SK-MEL-5 (cell line): ENCODE results near the gene RNF224. TPM values are rescaled to one million over a fixed set of nuclear protein-coding genes. Genes with fewer than 3 reads are reported as not detected.
A peak's percentile ranks its signal among the peaks of the same experiment; 100 is the strongest.

ENCODE experiments used
- DNase-seq: peaks from one replicate; pipeline ENCODE4 v3.0.0-alpha.2; 2016; ENCODE audit warnings: low read depth, low spot score
- in situ Hi-C: cut with HindIII; loops from 2 replicates; pipeline ENCODE4 v1.10.0; 2016; ENCODE audit warnings: low sequenced_read_pairs, high pct_unique_total_duplicates, low pct_unique_long_range_greater_than_20kb
- total RNA-seq: library from RNA; depleted of rRNA; stranded (reverse); fragments of >200 nt; shearing (Covaris generic); gene quantifications from 2 replicates; pipeline ENCODE4 v1.2.3, GENCODE V29; 2014

Gene RNF224
- total RNA-seq, 1 experiment from 2014 or later = not detected

DNA sequence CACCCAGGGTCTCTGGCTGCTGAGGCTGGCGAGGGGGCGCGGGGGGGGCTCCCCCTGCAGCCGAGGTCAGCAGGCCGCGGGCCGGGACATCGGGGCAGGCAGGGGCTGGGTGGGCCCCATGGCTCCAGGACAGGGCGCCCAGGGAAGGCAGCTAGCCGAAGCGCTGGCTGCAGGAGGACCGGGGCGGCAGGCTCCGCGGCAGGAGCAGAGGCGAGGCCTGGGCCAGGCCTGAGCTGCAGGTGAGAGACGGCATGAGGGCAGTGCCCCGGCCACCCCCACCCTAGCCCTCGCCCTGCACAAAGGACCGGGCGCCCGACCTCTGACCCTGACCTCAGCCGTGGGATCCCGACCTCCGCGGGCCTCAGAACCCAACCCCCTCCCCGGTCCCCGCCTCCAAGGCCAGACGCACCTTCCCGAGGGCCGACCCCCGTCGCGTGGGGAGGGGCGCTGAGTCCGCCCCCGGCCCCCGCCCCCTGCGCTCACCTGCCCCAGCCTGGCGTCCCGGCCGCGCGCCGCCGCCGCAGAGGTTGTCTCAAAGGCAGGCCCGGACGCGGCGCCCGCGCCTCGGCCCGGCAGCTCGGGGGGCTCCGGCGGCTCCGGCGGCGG lies 5.7 kb upstream of the RNF224 start:
- no peak for DNase-seq
- in situ Hi-C loops = no loop called here

DNA sequence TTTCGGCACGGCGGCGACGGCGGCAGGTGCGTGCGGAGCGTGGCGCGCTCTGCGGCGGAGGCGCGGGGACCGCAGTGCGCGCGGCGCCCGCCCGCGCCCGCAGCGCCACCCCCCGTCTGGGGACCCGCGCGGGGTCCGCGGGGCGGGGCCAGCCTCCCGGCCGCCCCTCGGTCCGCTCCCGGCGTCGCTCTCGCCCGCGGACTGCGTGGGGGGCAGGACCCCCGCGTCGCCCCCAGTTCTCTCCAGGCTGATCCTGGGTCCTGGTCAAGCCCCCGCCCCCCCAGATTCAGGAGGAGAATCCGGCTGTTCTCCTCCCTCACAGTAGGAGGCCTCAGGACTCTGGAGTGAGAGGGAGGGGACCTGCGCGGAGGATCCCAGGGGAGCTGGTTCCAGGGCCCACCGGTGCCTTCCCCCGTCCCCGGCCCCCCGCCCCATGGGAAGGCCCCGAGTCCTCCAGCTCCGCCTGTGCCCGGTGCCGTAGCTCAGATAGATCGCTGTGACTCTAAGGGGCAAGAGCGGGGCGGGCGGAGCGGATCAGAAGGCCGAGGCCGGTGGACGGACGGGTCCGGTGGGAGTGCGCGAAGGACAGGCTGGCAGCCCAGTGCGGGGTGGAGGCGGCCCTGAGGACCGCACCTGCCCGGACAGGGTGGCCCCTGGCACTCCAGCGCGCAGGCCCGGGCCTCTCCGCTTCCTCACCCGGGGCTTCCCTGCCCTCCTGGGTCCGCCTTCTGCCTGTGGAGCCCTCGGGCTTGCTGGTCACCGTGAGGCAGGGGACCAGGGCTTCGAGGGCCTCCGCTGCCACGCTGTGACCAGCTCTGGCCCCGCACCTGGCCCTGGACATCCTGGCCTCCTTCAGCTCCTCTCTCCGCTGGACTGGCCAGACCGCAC lies 4.9 kb upstream of the RNF224 start, which contains the start of gene RNF208:
Gene RNF208, minus strand, starts transcription at position 51 of the 888 bp plus-strand sequence. CDS start 1,028 bp downstream, outside the sequence.
- no peak for DNase-seq
- in situ Hi-C loops = no loop called here

DNA sequence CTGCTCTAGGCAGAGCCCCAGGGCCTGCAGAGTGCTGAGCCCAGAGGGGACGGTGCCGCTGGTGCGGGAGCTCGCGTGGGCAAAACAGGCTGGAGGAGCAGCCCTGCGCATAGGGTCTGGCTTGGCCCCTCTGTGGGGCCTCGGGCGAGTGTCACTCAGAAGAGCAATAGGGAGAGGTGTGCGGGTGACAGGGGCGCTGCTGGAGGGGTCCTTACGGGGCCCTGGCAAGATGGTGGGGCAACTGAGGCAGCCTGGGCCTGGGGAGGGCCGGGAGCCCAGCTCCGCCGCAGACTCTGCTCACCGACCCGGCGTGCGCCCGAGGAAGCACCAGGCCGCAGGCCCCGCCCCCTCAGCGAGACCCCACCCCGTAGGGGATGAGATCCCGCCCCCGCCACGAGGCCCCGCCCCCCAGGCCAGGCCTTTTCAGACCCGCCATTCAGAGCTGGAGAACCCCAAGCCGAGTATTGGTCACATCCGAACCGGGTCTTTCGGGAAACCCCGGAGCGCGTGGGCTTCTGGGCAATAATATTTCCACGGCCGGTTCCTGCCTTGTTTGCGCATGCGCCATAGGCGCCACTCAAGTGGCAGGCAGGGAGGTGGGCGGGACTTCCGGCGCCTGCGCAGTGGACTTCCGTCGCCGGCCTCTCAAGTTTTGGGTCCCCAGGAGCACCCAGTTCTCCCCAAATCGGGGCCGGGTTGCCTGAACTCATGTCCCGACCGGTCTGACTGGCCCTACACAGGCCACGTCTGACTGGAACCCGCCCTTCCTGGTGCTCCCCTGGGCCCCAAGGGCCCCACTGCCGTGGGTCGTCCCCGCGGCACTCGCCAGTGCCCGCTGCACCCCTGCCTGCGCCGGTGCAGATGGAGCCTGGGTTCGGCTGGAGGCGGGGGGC lies 4.0 kb upstream of the RNF224 start:
- in situ Hi-C loops = no loop called here
- peak; percentile 98 for DNase-seq

DNA sequence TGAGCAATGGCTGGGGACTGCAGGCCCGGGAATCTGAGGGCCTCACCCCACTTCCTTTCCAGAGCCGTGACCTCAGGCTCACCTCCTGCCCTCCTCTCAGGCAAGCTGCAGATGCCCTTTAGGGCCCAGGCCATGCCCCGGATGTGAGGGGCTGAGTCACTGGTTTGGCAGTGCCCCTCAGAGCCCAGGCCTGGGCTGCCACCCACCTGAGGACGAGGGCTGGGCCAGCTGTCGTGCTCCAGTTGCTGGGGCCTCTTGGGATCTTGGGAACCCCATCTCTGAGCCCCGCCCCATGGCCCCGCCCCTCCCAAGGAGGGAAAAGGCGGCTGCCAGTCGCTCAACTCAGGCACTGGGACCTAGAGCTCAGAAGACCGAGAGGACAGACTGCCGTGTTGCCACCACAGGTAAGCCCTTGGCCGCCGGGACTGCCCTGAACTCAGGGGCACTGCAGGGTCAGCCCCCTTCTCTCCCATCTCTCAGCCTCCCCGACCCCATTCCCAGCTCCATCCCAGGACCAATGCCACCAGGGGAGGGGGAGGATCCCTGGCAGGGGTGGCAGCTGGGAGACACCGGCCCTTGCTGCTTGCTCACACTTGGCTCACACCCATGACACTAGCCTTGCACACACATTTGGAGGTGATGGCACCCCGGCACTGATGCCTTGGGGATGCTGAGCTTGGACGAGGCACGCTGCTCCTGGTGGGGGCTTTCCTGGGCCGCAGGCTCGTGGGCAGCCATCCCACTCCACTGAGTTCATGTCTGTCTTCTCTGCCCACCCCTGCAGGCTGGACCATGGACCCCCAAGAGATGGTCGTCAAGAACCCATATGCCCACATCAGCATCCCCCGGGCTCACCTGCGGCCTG lies 2.2 kb upstream of the RNF224 start, which contains the start of gene CYSRT1:
Gene CYSRT1, plus strand, starts transcription at position 345 of the 865 bp plus-strand sequence. Its CDS starts 448 bp downstream, at position 793.
- in situ Hi-C loops = no loop called here
- DNase-seq = no peak

GRCh38 chr9:137225699-137226331 lies 1.5 kb upstream of the RNF224 start:
- in situ Hi-C loops = no loop called here
- no peak for DNase-seq

- DNase-seq = no peak
- in situ Hi-C loops = no loop called here
Observed at GRCh38 chr9:137226338-137227053, 806 bp upstream of the RNF224 start.

GRCh38 chr9:137227853-137228505 lies 677 bp downstream of the RNF224 start:
- DNase-seq = no peak
- in situ Hi-C loops = no loop called here

- in situ Hi-C loops = no loop called here
- DNase-seq = no peak
Observed at GRCh38 chr9:137228506-137228967, 1.2 kb downstream of the RNF224 start.

DNA sequence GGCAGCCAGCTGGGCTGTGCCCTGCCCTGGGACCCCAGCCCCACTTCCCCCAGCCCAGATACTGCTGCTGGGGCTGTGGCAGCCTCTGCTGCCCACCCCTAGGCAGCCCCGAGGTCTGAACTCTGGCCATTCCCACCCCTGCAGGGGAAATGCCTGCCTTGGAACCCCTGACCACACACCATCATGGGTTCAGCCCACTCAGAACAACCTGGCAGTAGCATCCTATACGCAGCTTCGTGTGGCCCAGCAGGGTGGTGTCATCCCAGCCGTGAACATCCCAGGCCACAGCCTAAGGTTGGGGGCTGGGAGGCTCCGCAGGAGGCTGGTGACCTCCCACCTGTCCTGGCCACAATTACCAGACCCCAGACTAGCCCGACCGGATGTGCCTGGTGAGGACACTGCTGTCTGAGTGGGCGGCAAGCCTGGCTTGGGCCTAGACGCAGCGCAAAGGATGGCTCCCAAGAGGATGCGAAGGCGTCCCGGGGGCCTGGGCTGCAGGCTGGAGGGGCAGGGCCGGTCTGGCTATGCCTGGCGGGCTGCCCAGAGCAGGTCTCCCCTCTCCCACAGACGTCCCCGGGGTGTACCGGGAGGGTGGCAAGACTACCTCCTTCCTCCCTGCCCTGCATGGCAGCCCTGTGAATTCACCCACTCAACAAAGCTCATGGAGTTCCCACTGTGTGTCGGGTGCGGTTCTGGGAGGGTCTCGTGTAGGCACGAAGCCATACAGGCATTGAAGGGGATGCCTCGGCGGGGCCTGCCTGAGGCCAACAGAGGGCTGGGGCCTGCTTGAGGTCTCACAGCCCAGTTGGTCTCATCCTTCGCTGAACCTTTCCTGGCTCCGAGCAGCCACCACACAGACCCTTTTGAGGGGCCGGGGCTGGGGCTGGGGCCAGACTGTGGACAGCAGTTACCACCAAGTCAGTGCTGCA lies 1.9 kb downstream of the RNF224 start:
- DNase-seq = no peak
- in situ Hi-C loops = no loop called here

DNA sequence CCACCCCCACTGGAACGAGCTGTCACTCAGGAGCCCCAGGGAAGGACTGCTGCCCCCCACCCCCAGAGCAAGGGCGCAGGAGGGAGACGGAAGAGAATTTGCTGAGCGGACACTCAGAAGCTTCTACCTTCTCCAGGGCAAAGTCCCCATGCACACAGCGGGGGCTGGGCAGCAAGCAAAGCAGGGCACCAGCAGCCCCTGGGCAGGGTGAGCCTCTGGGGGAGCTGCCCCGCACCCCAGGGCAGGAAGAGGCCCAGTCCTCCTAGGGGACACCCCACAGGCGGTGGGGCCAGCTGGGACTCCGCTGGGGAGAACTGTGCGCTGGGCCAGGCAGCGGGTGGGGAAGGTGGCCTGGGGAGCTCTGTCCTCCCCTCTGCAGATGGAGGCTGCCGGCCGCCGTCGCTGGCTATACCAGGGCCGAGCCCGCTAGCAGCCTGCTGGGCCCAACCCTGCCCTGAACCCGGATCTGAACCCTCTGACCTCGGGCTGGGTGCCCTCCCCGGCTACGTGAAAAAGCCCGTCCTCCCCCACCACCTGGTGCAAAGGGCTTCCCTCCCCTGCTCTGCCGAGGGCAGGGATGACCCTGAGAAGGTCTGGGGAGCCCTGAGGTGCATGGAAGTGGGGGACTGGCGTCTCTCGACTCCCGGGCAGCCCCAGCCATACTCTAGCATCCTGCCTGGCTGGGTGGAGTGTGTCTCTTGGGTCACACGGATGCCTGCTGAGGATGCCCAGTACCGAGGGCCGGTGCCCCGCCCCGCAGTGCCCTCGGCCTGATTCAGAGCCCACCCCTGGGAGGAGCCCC lies 2.8 kb downstream of the RNF224 start:
- peak; percentile 40 for DNase-seq
- in situ Hi-C loops = no loop called here

DNA sequence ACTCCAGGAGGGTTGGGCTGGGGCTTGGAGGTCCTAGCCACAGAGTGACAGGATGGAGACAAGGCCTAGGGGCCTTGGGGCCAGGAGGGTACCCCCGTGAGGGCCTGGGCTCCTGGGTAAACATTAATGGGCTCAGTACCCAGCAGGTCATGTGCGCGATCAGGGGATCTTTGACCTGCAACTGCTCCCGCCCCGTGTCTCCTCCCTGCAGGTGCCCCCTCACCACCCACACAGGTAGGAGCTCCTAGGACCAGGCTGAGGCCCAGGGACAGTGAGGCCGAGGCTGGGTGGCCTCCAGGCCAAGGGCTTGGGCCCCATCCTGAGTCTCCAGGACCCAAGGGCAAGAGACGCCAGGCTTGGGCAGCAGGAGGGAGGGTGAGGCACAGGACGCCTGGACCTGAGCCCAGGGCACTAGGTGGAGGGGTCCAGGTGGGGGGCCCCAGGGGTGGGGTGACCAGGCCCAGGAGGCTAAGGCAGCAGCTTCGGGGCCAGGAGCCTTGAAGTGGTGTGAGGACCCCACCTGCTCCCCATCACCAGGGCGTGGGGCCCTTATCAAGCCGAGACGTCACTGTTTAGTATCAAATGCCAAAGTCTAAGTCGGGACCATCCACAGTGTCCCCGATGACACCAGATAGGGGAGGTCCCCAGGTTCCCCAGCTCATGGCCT lies 3.5 kb downstream of the RNF224 start, which contains the start of gene SLC34A3:
Gene SLC34A3, plus strand, starts transcription at position 197 of the 667 bp plus-strand sequence. CDS start 802 bp downstream, outside the sequence.
- in situ Hi-C loops = no loop called here
- no peak for DNase-seq

DNA sequence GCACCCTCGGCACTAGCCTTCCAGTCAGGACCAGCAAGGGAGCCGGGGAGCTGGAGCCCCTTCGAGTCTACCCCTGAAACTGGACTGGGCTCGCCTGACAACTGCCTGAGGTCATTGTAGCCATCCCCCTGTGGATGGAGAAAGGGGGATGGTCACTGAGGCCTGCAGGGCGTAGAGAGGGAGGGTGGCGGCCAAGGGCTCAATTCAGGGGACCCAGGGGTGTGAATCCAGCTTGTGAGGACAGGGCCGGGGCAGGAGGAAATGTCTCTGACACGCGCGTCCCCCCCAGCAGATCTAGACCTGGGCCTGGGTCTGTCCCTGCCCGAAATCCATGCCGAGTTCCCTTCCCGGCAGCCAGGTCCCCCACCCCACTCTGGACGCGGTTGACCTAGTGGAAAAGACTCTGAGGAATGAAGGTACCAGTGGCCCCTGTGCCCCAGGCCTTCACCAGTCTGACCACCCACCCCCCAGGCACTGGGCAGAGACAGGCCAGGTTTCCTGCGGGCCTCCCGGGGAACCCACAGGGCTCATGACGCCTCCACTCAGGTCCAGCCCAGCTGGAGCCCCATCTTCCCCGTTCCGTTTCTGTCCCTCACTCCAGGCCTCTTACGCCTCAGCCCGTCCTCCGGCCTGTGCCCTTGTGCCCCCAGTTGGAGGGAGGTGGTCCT lies 4.2 kb downstream of the RNF224 start:
- DNase-seq = no peak

DNA sequence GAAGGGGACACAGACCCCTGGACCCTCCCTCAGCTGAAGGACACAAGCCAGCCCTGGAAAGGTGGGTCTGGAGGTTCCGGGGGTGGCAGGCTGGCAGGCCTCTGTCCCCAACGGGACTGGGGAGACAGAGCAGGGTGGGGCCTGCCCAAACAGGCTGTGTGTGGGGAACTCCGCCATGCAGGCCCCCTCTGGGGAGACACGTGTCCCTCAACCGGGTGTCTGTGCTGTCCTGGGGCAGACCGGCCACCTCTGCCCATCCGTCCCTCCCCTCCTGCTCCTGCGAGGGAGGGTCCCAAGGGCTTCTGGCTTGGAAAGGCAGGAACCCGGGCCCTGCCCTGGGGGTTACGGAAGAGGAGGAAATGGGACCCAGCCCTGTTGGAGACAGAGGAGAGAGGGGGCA lies 4.8 kb downstream of the RNF224 start:
- in situ Hi-C loops = no loop called here
- DNase-seq = no peak

More for the DNA sequence above, 4.2 kb downstream of the RNF224 start:
- in situ Hi-C loops = no loop called here
